TTC549 (cell line): ENCODE measurements around the gene SFSWAP.
"Not testable (repeated sequence)": the region's sequence is repeated elsewhere in the genome, so short reads cannot be mapped to it uniquely, and the experiment has no call there.

Experiments used
- FAIRE-seq: peaks from 2 replicates; lab custom pipeline; 2012; peaks lifted over from hg19 to GRCh38; lab: Jason Lieb, UNC

The SFSWAP gene

DNA sequence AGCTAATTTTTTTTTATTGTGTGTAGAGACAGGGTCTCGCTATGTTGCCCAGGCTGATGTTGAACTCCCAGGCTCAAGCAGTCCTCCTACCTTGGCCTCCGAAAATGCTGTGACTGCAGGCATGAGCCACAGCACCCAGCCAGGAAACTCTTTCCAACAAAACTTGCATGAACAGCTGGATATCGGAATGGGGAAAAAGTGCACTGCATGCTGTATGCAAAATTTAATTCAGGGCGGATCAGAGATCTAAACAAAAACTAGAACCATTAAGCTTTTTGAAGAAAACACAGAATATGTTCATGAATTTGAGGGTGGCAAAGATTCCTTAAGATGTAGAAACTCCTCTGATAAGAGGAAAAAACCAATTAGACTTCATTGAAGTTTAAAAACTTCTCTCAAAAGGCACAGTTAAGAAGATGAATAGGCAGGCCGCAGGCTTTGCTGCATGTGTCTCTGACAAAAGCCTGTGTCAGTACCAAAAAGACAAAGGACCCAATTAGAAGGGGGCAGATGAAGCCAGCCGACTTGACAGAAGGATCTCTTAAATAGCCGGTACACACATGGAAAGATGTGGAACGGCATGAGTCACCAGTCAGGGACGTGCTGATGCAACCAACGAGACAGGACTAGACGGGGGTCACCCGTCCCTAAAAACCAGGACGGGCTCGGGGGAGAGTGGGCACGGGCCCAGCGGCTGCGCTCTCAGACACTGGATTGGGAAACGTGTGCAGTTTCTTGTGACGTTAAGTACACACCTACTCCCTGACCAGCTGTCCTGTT lies 82.5 kb downstream of the SFSWAP start:
- FAIRE-seq, result no peak

GRCh38 chr12:131794061-131794460 lies 83.2 kb downstream of the SFSWAP start:
- FAIRE-seq, result no peak

- no peak for FAIRE-seq
Measured at GRCh38 chr12:131794573-131794972, 83.7 kb downstream of the SFSWAP start.

- no peak for FAIRE-seq
Measured at GRCh38 chr12:131795064-131795463, 84.2 kb downstream of the SFSWAP start.

DNA sequence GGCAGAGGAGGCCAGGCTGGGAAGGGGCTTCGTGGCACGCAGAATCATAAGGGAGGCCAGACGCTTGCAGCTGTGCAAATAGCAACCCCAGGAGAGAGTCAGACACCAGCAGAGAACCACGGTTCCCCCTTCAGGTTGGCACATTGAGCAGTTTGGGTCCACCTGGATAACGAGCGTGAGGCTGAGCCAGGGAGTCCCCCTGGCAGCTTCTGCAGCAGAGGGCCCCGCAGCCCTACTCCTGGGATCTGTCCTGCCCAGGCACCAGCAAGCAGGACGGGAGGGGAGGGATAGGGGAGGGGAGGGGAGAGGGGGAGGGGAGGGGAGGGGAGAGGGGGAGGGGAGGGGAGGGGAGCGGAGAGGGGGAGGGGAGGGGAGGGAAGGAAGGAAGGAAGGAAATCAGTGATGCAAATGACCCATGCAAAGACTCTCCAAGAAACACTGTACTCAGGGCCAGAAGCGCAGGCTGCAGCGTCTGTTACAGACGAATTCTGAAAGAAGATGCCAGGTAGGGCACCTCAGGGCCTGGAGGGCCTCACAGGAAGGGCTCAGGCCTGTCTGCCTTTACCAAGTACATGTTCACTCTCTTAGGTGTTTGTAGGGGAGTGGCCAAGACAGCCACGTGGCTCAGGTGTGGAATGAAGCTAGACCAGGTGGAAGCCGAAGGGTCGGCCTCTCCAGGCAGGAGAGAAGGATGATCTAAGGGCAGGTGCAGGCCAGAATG lies 85.0 kb downstream of the SFSWAP start:
- no peak for FAIRE-seq

DNA sequence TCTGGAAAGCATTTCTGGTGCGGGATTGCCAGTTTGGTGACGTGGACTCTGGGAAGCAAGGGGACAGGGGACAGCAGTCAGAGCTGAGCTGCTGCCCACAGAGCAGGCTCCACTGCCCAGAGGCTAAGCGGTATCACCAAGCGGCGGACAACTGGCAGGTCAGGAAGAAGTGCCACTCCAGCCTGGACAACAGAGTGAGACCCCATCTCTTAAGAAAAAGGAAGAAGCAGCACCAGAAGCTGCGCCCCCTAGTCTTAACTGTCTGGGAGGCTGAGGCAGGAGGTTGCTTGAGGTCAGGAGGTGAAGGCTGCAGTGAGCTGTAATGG lies 85.5 kb downstream of the SFSWAP start:
- no peak for FAIRE-seq

- no peak for FAIRE-seq
Measured at GRCh38 chr12:131796754-131797587, 86.1 kb downstream of the SFSWAP start.

GRCh38 chr12:131797588-131797934 lies 86.7 kb downstream of the SFSWAP start:
- FAIRE-seq, result no peak

GRCh38 chr12:131799195-131799594 lies 88.3 kb downstream of the SFSWAP start:
- no peak for FAIRE-seq

- no peak for FAIRE-seq
Measured at GRCh38 chr12:131799828-131800593, 89.1 kb downstream of the SFSWAP start.

- FAIRE-seq, result no peak
Measured at GRCh38 chr12:131800594-131801135, 89.8 kb downstream of the SFSWAP start.

GRCh38 chr12:131801254-131801866 lies 90.5 kb downstream of the SFSWAP start:
- FAIRE-seq, result no peak

DNA sequence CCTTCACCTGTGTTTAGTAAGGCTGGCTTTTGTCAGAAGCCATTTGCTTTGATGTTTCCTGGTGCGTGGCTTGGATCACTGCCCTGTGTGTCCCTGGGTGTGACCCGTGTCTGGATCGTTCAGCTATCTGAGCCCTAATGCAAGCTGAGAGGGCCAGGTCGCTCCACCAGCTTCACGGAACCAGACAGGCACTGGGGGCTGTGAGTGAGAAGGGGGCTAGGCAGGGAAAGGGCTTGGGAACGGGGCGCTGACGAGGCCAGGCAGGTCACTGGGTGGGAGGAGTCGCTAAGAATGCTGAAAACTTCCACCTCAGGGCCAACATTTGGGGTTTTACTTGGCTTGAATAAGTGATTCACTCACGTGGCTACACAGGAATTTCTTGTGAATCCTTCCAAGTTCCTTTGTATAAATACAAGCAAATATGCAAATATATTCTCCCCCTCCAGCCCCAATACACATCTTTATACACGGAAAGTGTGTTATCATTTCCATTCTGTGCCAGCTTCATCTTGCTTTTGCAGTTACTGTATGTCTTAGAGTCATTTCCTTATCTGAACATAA lies 93.2 kb downstream of the SFSWAP start:
- no peak for FAIRE-seq

DNA sequence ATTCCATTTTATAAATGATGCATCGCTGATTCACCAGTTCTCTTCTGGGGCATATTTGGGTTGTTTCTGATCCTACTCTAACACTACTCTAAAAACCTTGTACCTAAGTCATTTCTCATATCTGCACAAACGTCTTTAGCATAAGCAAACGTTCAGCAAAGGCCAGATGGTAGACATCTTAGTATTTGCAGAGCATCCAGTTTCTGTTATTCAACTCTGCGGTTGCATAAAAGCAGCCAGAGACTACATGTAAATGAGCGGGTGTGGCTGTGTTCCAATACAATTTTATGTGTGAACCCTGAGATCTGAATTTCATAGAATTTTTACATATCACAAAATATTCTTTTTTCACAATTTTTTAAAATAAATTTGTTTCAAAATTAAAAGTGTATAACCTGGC lies 94.5 kb downstream of the SFSWAP start:
- no peak for FAIRE-seq

DNA sequence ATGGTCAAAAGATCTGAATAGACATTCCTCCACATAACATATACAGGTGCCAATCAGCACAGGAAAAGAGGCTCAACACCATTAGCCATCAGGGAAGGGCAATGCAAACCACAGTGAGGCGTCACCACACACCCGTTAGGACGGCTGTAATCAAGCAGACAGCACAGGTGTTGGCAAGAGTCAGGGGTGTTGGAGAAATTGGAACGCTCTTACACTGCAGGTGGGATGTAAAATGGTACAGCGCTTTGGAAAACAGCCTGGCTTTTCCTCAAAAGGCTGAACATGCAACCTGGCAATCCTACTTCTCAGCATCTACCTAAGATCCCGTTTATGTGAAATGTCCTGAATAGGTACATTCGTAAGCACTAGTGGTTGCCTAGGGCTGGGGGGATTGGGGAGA lies 95.8 kb downstream of the SFSWAP start:
- FAIRE-seq, result no peak

DNA sequence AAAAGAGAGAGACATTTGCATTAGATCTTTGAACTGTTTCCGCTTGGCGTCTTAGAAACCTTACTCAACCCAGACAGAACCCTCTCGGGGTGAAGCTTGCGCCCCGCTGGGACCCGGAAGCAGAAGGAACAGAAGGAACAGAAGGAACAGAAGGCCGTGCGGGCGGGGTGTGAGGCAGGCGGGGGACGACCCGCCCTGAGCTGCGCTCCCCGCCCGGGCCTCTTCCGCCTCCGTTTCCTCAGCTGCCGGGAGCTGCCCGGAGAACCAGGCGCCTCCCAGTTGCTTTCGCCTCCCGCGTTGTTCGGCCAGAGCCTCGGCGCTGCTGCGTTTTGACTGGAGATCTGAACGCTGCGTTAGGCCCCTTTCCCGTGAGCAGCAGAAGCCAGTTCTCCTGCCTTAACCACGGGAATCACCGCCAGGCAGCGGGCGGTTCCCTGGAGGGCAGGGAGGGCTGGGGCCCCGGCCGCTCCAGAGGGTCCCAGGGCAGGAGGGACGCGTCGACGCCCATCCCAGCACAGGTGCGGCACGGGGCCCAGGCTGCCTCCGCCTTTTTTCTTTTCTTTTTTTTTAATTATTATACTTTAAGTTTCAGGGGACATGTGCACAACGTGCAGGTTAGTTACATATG lies 98.0 kb downstream of the SFSWAP start:
- FAIRE-seq, result no peak

DNA sequence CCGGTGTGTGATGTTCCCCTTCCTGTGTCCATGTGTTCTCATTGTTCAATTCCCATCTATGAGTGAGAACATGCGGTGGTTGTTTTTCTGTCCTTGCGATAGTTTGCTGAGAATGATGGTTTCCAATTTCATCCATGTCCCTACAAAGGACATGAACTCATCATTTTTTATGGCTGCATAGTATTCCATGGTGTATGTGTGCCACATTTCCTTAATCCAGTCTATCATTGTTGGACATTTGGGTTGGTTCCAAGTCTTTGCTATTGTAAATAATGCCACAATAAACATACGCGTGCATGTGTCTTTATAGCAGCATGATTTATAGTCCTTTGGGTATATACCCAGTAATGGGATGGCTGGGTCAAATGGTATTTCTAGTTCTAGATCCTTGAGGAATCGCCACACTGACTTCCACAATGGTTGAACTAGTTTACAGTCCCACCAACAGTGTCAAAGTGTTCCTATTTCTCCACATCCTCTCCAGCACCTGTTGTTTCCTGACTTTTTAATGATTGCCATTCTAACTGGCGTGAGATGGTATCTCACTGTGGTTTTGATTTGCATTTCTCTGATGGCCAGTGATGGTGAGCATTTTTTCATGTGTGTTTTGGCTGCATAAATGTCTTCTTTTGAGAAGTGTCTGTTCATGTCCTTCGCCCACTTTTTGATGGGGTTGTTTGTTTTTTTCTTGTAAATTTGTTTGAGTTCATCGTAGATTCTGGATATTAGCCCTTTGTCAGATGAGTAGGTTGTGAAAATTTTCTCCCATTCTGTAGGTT lies 98.8 kb downstream of the SFSWAP start:
- FAIRE-seq, result not testable (repeated sequence)

DNA sequence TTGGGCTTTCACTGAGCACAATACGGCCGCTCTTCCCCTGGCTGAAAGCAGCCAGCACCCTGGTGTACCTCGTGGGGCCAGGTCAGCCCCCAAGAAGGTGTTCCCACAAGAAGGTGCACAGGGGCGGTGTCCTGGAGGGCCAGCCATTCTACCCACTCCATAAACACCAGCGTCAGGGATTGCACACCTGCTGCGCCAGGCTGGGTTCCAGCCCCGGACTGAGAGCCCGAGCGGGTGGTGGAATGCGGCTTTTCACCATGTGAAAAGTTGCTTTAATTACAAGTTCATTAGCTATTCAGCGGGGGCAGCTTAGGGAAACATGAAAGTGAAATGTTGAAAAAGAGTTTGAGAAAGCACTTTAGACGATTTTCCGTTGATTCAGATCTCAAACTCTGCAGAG lies 99.8 kb downstream of the SFSWAP start:
- FAIRE-seq, result no peak

- FAIRE-seq, result no peak
Measured at GRCh38 chr12:131815131-131815530, 104.2 kb downstream of the SFSWAP start.

GRCh38 chr12:131816495-131816894 lies 105.6 kb downstream of the SFSWAP start:
- no peak for FAIRE-seq
